HG03460 (cell line): ENCODE data around the gene GCNT1.
"Not testable (repeated sequence)": the region's sequence is repeated elsewhere in the genome, so short reads cannot be mapped to it uniquely, and the experiment has no call there.

Experiments used
- ATAC-seq: cut with Tn5 transposase; IDR thresholded peaks from one replicate; pipeline ENCODE4 v1.9.1; 2021; ENCODE audit not compliant: unreplicated experiment

The GCNT1 gene

DNA sequence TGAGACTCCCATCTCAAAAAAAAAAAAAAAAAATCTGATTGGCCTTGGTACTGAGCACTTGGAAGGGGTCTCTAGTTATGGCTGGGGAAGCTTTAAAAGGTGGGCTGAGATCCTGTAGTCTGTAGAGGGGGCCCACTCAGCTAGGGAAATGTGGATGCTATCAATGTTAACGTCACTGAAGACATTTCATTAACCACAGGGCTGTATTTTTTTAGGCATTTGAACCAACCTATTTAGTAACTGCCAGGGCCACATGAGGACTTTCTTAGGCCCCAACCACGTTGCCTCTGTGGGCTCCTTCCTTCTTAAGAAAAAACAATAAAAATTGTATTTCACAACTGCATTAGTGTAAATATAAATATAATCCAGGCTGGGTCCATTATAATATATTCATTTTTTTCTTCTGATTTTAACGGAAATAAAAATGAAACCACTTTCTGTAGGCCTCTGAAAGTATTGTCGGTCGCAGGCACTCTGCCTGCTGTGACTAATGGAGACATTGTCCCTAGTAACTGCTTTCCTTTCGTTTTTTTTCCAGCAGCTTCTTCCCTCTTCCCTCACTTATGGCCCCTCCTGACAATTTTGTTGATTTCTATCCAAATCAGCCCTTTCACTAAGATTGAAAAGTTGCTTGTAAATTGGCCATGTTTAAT, 71.6 kb downstream of the GCNT1 start:
- no peak for ATAC-seq

GRCh38 chr9:76531231-76531780, 72.3 kb downstream of the GCNT1 start:
- no peak for ATAC-seq

DNA sequence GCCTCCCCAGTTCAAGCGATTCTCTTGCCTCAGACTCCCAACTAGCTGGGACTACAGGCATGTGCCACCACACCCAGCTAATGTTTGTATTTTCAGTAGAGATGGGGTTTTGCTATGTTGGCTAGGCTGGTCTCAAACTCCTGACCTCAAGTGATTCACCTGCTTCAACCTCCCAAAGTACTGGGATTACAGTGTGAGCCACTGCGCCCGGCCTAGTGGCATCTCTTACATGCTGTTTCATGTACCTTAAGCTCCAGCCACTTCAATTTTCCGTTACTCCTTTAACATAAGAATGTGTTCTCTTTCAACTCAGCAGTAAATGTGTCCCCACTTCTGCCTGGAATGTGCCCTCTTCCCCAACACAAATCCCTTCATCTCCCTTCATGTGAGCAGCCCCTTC, 73.9 kb downstream of the GCNT1 start:
- ATAC-seq = not testable (repeated sequence)

- no peak for ATAC-seq
Observed at GRCh38 chr9:76534026-76534425, 75.0 kb downstream of the GCNT1 start.

- ATAC-seq = no peak
Observed at GRCh38 chr9:76537150-76537646, 78.2 kb downstream of the GCNT1 start.

GRCh38 chr9:76539180-76539579, 80.2 kb downstream of the GCNT1 start:
- no peak for ATAC-seq

DNA sequence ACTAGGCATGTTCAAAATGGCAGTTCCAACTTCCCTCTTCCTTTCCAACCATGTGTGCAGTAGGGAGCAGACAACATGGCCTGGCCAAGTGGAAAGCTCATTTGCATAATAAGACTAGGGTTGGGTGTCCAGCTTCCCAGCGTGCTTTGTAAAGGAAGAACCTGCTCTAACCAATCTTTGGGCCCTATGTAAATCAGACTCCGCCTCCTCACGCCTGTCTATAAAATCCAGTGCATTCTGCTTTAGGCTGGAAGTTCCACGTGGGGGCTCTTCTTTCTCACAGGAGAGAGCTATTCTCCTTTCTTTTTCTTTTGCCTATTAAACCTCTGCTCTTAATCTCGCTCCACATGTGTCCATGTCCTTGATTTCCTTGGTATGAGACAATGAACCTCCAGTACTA, 83.4 kb downstream of the GCNT1 start:
- ATAC-seq = no peak

DNA sequence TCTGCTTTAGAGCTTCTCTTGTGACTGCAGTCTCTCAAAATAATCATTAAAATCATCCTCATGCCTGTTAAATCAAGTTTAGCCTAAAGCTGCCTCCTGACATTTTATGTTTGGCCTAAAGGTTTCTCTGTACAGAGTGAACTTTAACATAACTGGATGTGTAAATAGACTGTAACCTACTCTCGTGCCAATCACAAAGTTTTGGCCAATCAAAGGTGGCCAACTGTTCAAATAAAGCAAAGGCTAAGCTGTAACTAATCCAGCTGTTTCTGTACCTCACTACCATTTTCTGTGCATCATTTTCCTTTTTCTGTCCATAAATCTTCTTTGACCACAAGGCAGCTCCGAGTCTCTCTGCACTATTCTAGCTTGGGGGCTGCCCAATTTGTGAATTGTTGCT, 86.2 kb downstream of the GCNT1 start:
- no peak for ATAC-seq

- ATAC-seq = no peak
Observed at GRCh38 chr9:76552181-76552580, 93.2 kb downstream of the GCNT1 start.

GRCh38 chr9:76552751-76553455, 93.9 kb downstream of the GCNT1 start:
- ATAC-seq = no peak

DNA sequence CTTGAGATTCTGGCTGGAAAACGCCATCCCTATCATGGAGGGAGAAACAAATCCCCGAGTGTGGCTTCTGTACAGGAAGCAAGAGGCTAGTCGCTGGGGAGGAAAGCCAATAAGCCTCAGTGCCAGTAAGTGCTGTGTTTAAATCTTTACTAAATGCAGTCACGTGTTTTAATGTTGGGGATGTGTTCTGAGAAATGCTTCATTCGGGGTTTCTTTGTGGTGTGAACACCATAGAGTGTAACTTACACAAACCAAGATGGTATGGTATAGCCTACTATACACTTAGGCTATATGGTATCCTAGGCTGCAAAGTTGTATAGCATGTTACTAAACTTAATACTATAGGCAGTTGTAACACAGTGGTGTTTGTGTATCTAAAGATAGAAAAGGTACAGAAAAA, 94.7 kb downstream of the GCNT1 start:
- ATAC-seq = no peak
